GM21737 (cell line): ENCODE data around the gene PDE8A.
"Not testable (repeated sequence)": the region's sequence is repeated elsewhere in the genome, so short reads cannot be mapped to it uniquely, and the experiment has no call there.

Experiments used
- ATAC-seq: cut with Tn5 transposase; IDR thresholded peaks from one replicate; pipeline ENCODE4 v1.9.1; 2021; ENCODE audit warnings: mild to moderate bottlenecking, moderate library complexity; ENCODE audit not compliant: unreplicated experiment

Gene PDE8A

GRCh38 chr15:84961114-84961452 lies 20.6 kb upstream of the PDE8A start:
- ATAC-seq, result no peak

GRCh38 chr15:84961707-84962106 lies 19.9 kb upstream of the PDE8A start:
- no peak for ATAC-seq

DNA sequence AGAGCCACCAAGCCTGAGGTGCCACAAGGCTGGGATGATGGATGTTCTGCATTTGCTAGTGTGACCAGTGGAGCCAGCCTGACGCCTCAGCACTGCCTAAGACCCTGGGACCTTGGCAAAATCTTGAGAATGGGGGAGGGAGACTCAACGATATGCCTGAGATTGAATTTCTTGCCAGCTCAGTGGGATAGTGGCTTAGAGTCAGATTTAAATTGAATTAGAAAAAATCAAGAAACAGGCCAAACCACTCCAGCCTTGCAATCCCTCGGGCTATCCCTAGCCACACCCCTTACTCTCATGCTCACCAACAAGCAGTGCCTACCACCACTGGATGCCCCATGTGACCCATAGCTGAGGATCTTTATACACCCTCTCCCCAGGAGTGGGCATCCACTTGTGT lies 18.7 kb upstream of the PDE8A start:
- ATAC-seq, result no peak

DNA sequence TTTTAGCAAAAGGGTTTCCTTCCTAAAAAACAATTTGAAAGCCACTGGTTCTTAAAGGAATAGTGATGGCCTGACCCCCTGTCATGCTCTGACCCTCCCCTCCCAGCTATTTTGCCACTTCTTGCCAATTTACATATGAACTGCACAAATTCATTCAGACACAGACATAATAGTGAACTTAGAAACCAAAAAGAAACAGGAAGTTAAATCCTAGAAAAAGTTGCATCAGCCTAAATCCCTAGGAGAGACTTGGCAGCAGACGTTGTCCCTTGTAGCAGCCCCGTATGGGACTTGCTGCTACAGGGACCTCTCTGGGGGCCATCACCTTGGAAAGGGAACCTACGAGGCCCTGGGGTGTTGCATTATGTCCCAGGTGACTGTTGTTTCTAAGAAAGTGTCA lies 14.3 kb upstream of the PDE8A start:
- ATAC-seq, result no peak

DNA sequence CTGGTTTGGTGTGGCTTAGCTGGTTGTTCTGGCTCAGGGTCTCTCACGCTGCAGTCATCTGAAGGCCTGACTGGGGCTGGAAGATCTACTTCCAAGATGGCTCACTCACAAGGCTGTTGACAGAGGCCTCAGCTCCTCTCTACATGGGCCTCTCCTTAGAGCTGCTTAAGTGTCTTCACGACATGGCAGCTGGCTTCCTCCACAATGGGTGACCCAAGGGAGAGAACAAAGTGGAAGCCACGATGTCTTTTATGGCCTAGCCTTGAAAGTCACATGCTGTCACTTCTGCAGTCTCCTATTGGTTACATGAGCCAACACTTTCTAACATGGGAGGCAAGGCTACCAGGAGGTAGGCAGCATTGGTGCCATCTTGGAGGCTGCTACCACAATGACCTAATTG lies 13.4 kb upstream of the PDE8A start:
- no peak for ATAC-seq

GRCh38 chr15:84969257-84969656 lies 12.4 kb upstream of the PDE8A start:
- no peak for ATAC-seq

- no peak for ATAC-seq
Measured at GRCh38 chr15:84970843-84971242, 10.8 kb upstream of the PDE8A start.

GRCh38 chr15:84973492-84974460 lies 7.9 kb upstream of the PDE8A start:
- ATAC-seq, result no peak

DNA sequence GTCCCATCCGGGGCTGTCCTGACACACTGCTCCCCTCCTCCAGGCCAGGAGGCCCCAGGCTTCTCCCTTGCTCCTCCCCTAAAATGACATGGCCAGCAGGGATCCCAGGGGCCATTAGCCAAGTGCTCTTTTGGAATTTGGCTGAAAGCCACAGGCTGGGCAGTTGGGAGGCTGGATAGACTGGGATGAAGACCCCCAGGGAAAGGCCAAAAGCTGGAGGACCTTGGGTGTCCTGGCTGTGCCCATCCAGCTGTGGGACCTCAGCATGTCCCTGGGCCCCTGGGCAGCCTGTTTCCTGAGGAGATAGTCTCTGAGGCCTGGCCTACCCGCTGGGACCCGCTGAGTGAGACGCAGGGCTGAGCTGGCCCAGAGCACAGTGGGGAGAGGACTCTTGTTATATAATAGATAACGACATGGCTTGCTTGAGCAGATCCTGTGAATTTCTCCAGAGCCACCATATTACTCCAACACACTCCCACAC lies 5.7 kb upstream of the PDE8A start:
- ATAC-seq, result no peak

- ATAC-seq, result no peak
Measured at GRCh38 chr15:84976746-84977345, 4.8 kb upstream of the PDE8A start.

DNA sequence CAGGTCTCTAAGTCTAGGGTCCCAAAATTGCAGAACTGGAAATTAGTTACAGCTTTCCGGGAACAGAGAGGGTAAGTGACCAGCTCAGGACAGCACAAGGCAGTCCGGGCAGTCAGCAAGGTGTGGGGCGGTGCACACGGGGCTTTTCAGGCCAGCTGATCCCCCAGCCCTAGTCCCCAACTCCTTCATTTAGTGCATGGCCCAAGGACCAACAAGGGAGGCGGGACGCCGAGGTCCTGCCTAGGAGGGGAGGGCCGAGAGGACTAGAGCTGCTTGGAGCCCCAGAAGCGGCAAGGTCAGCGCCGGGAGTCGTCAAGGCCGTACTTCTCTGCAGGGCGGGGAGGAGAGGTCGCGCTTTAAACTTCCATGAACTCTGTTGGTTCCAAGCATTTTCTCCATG lies 2.0 kb upstream of the PDE8A start:
- no peak for ATAC-seq

DNA sequence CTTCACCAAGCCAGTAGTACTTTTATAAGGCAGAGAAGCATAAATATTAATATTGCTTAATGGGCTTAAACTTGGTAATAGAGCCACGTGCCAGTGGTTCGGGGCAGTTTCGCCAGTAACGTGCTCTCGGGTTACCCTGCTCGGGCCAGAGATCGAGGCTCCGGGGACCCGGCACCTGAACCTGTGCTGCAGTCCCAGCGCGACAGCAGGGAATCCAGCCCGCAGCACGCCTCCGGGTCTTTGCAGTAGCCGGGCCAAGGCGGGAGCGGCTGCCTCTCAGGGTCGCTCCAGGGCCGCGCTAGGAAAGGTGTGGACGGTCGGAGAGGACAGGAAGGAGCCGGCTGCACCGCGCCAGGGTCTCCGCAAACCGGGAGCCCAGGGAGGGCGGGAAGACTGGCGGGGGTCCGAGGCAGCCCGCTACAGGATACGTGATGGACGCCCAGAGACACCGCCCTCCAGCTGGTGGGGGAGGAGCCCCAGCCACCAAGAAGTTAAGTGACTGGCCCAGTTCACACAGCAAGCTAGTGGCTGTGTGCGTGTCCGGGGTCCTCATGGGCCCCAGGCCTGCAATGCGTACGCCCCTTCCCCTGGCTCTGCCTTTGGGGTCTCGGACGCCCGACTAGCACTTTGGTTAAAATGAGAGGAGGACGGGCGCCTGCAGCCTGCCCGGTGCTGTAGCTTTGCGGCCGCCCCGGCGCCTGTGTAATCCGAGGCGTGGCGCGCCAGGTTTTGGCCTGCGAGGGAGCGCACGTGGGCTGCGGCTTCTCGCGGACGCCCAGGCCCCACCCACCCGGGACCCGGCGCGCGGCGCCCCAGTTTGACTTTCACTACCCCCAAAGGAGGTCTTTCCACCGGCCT lies 1.2 kb upstream of the PDE8A start:
- ATAC-seq, result peak; percentile 44

DNA sequence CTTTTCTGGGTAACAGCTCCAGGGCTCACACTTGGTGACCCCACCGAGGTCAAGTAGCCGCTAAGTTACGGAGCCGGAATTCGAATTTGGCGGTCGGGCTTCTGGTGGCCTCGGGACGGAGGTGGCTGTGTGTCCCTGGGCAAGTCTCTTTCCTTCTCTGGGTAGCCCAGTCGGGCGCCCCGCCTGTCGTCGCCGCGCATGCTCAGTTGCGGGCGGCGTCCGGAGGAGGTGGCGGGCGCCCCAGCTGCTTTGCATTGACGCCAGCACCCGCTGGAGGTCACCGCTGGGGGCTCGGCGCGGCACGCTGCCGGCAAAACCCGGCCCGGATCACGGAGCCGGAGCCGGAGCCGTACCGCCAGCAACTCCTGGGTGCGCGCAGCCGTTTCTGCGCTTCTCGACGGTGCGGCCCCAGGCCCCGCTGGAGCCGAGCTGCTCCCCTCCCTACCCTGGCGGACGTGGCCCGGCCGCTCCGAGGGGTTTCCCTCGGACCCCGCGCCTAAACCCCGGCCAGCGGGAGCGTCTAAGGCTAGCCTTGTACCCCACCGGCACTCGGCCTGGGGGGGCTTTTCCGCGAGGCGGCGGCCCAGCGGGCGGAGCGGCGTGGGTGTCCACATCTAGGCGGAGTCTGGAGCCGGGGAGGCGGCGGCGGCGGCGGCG lies 474 bp upstream of the PDE8A start:
- peak; percentile 58 for ATAC-seq

GRCh38 chr15:84982301-84982920 lies 755 bp downstream of the PDE8A start:
- ATAC-seq, result no peak

DNA sequence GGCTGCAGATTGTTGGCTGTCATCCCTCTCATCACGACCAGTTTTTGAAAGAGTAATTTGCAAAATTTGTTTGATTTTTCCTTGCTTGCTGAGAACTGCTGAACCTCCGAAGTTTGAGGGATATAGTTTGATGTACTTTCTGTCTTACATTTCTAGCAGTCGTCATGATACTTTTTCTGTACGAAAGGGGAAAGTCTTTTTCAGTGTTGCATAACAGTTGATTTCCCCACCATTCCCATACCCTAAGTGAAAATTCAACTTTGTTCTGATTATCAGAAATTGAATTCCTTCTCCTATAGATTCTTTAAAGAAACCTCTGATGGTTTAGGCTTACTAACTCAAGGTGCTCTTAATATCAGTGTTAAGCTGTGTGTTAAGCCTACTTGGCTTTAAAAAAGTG lies 1.6 kb downstream of the PDE8A start:
- no peak for ATAC-seq

- no peak for ATAC-seq
Measured at GRCh38 chr15:84983711-84984110, 2.1 kb downstream of the PDE8A start.

DNA sequence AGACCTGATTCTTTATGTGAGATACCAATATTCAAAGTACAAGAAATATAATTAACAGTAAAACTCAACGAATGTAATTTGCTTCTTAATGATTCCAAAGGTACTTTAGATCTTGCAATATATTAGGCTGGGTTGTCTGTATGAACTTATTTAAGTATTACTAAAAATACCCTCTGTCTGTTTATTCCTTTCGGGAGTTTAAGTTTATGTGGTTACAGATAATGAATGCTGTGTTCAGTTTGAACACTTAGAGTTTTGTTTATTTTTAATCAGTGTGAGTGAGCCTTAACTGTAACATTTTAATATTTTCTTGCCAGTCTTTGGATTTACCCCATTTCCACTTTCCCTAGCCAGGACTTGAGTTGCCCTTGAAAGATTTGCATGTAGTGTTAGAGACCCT lies 3.5 kb downstream of the PDE8A start:
- ATAC-seq, result no peak

- ATAC-seq, result not testable (repeated sequence)
Measured at GRCh38 chr15:84987351-84987750, 5.7 kb downstream of the PDE8A start.

DNA sequence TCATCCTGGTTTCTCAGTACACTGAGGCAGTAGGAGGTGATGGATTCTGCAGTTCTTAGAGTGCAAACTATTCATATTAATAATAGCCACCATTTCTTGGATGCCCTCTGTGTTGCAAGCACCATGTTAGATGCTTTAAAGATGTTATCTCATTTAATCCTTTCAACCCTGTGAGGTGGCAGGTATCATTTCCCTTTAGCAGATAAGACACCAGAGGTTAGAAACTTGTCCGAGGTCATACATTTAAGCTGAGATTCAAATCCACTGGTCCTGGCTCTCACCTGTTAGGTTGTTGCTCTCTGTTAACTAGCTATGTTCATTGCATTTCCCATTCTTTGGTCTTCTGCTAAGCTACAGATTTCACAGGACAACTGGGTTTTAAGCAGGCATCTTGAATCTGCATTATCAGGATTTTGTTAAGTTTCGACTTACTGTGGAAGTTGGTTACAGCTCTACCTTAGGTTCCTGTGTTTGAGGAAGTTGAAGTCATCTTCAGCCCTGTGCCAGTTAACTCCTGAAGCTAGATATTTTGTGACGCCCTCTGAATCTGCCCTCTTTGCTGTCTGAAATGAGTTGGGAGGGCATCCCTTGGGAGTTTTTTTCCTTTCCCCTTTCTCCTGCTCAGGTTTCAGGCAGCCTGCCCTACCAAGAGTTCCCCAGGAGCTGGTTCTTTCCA lies 6.4 kb downstream of the PDE8A start:
- no peak for ATAC-seq
